ENCODE measurements around the gene COL28A1. TPM values are rescaled to one million over a fixed set of nuclear protein-coding genes. Genes with fewer than 3 reads are reported as not detected.

The COL28A1 gene
- total and polyA plus RNA-seq, 2 of the 13 experiments (the other 11 are each of a cell fraction or from before 2014, with no cell fraction given) = 0.07 to 0.15 TPM

DNA sequence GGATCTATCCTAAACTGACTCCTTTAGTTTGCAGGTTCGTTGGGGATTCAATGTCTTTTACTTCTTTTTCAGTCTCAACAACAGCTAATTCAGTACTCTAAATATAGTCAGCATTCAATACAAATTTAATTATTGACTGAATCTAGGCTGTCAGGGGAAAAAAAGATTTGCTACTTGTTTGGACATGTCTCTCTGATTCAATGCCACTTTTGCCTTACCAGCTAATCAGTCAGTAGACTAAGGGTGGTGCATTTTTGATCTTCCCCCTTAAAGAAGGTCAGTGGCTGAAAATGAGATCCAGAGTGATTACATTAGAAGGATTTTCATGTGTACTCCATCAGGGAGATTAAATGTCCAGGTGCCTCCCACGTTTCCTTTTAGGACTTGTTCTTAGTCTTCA lies 208.2 kb downstream of the COL28A1 start:
- no peak overlapping the region for H3K9ac ChIP-seq (ENCODE audit: insufficient read depth, low read depth, low read length)
- FAIRE-seq (no peak), ATAC-seq (no peak), DNase-seq (ENCODE audit: low spot score) (no peak)
- H3K27me3 ChIP-seq (ENCODE audit: control insufficient read depth in 1 of 2, insufficient read depth in 2 of 2, low read length in 2 of 2) = peaks cover 0 to 6% of the 10 kb centered on the region in 2 experiments; a peak in 2 of 5 replicates
- ChIA-PET CTCF (ENCODE audit: low intra/inter-chr PET ratio, low total read pairs) (no interaction called here), POLR2A (no interaction called here)
- in situ Hi-C loops (cut with HindIII; ENCODE audit: extremely low pct_ligation_motif_present, low pct_unique_long_range_greater_than_20kb) (no loop called here), intact Hi-C loops (cut with micrococcal nuclease; ENCODE audit: unreplicated experiment) (no loop called here)
- no peak for TF ChIP-seq ZSCAN31 (CRISPR knock-in tag; IDR thresholded peaks at IDR 0.05; ENCODE audit: low read depth)
- no peak for TF ChIP-seq KLF15 (CRISPR knock-in tag; IDR thresholded peaks at IDR 0.05; ENCODE audit: borderline replicate concordance)
- TF ChIP-seq, protein P1, sequence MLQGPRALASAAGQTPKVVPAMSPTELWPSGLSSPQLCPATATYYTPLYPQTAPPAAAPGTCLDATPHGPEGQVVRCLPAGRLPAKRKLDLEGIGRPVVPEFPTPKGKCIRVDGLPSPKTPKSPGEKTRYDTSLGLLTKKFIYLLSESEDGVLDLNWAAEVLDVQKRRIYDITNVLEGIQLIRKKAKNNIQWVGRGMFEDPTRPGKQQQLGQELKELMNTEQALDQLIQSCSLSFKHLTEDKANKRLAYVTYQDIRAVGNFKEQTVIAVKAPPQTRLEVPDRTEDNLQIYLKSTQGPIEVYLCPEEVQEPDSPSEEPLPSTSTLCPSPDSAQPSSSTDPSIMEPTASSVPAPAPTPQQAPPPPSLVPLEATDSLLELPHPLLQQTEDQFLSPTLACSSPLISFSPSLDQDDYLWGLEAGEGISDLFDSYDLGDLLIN (CRISPR knock-in tag; IDR thresholded peaks at IDR 0.05; ENCODE audit: borderline replicate concordance) = no peak
- TF ChIP-seq SRY (CRISPR knock-in tag; IDR thresholded peaks at IDR 0.05) = no peak
- TF ChIP-seq EEA1 (CRISPR knock-in tag; IDR thresholded peaks at IDR 0.05; ENCODE audit: borderline replicate concordance) = no peak
- TF ChIP-seq SMC3 (IDR thresholded peaks at IDR 0.05; ENCODE audit: low read length) = no peak
- no peak for TF ChIP-seq TAF15 (IDR thresholded peaks at IDR 0.05; ENCODE audit: low read depth, low read length, poor library complexity, severe bottlenecking)
- TF ChIP-seq ZNF10 (CRISPR knock-in tag; IDR thresholded peaks at IDR 0.05; ENCODE audit: borderline replicate concordance, low read depth) = no peak
- no peak for TF ChIP-seq HMG20B (CRISPR knock-in tag; conservative IDR thresholded peaks at IDR 0.05)
- TF ChIP-seq TGIF2 (CRISPR knock-in tag; IDR thresholded peaks at IDR 0.05) = no peak
- TF ChIP-seq ZNF761 (CRISPR knock-in tag; conservative IDR thresholded peaks at IDR 0.05) = no peak
- H3K4me2 ChIP-seq (ENCODE audit: low read depth, low read length) = no peak overlapping the region
- no peaks in the 10 kb centered on the region for H3K4me1 ChIP-seq (ENCODE audit: insufficient read depth, low read length)
- H3K79me2 ChIP-seq (ENCODE audit: insufficient read depth, low read length) = no peaks in the 10 kb centered on the region
- H3K36me3 ChIP-seq (replicated peaks in 1 of 2; ENCODE audit: control insufficient read depth in 1 of 2, insufficient read depth in 2 of 2, low read length in 2 of 2) = no peaks in the 10 kb centered on the region
- H3K9me3 ChIP-seq (ENCODE audit: low read length) = no peaks in the 10 kb centered on the region
- WGBS (ENCODE audit: low lambda C conversion rate) = 4% methylated on average over 2 of the region's 2 CpGs
- H2AFZ ChIP-seq (ENCODE audit: low read length) = no peak overlapping the region
- BruUV-seq (replicated peaks) = no TSS peak
- H3K27ac ChIP-seq (ENCODE audit: extremely low read length, insufficient read depth, low read length) = no peak overlapping the region
- H4K20me1 ChIP-seq (ENCODE audit: insufficient read depth, low read length) = no peaks in the 10 kb centered on the region
- H3K4me3 ChIP-seq (replicated peaks in 1 of 3; ENCODE audit: insufficient read depth in 1 of 3, low read depth in 2 of 3, low read length in 3 of 3) = no peak overlapping the region

All from HepG2 (cell line).